HCT116 (cell line): Measurements from ENCODE around the gene ZFP92. TPM values are rescaled to one million over a fixed set of nuclear protein-coding genes. Genes with fewer than 3 reads are reported as not detected.

ENCODE experiments used
- ATAC-seq: fragments of 200-7000 bp; cut with Tn5 transposase; 2 replicates; pipeline ENCODE4 v1.9.1; 2020; ENCODE audit warnings: mild to moderate bottlenecking, moderate library complexity
- BruUV-seq: library from RNA; stranded (reverse); fragments of 400-500 nt; replicated peaks from 2 replicates; lab custom pipeline; 2021; lab: Mats Ljungman, UMichigan
- CTCF ChIA-PET: fragments of 300-600 bp; sonication (Branson Sonifier 250); formaldehyde crosslinking; loops from one replicate; lab custom pipeline; 2021; ENCODE audit warnings: antibody characterized with exemption; lab: Charles Lee
- POLR2A ChIA-PET: fragments of 300-600, 350-600 bp; sonication (Branson Sonifier 250); formaldehyde crosslinking; loops from one replicate; lab custom pipeline; 2021; ENCODE audit warnings: antibody characterized with exemption; lab: Charles Lee
- RAD21 ChIA-PET, 2 experiments: fragments of 300-600 bp; sonication (Branson Sonifier 250); formaldehyde crosslinking; loops; one replicate each; lab custom pipeline; 2023; ENCODE audit warnings: low total read pairs in 2 of 2; ENCODE audit not compliant: uncharacterized antibody in 2 of 2, unreplicated experiment in 2 of 2, low non-redundant PET in 1 of 2; lab: Charles Lee
- DNase-seq: peaks from one replicate; pipeline ENCODE4 v3.0.0-alpha.2; 2010; ENCODE audit warnings: low read depth, low spot score
- H2AFZ ChIP-seq: fragments of 200-600 bp; shearing (Covaris generic), sonication (generic); 2 replicates; pipeline ENCODE4 v1.6.1; 2017; ENCODE audit warnings: low read depth, mixed run types, mixed read lengths, antibody characterized with exemption, low read length; ENCODE audit not compliant: poor library complexity, severe bottlenecking
- H3K27ac ChIP-seq: 2 replicates; pipeline ENCODE4 v1.5.1; 2012; ENCODE audit warnings: low read depth, low read length
- H3K27me3 ChIP-seq: fragments of 200-600 bp; sonication (generic); 2 replicates; pipeline ENCODE4 v1.6.1; 2016; ENCODE audit warnings: mixed run types, low read length, mixed read lengths; ENCODE audit not compliant: insufficient read depth
- H3K36me3 ChIP-seq, 2 experiments: fragments of 200-500 bp in 1 of 2; fragments of 200-600 bp in 1 of 2; sonication (Bioruptor generic) in 1 of 2; sonication (generic) in 1 of 2; 2 replicates each; pipeline versions ENCODE4 v1.5.1 to v1.6.1; 2014 to 2016; ENCODE audit warnings: low read length in 2 of 2, inconsistent platforms in 1 of 2, mixed read lengths in 1 of 2, mixed run types in 1 of 2; ENCODE audit not compliant: insufficient read depth in 2 of 2, control insufficient read depth in 1 of 2
- H3K4me1 ChIP-seq, 2 experiments: fragments of 200-600 bp in 1 of 2; sonication (generic) in 1 of 2; 2 replicates each; pipeline versions ENCODE4 v1.5.1 to v1.6.1; 2012 to 2017; ENCODE audit warnings: low read length in 2 of 2, inconsistent platforms in 1 of 2, mild to moderate bottlenecking in 1 of 2, mixed read lengths in 1 of 2, mixed run types in 1 of 2, moderate library complexity in 1 of 2; ENCODE audit not compliant: insufficient read depth in 2 of 2, control insufficient read depth in 1 of 2
- H3K4me2 ChIP-seq: fragments of 200-600 bp; sonication (generic); 2 replicates; pipeline ENCODE4 v1.6.1; 2017; ENCODE audit warnings: mixed run types, low read length, mixed read lengths
- H3K4me3 ChIP-seq, 2 experiments: fragments of 200-600 bp in 1 of 2; sonication (generic) in 1 of 2; replicated peaks in 1 of 2; 2 replicates each; pipeline ENCODE4 v1.5.1; 2011 to 2016; ENCODE audit warnings: low read length in 2 of 2, control low read depth in 1 of 2, low read depth in 1 of 2, mild to moderate bottlenecking in 1 of 2, mixed read lengths in 1 of 2, mixed run types in 1 of 2
- H3K79me2 ChIP-seq: fragments of 200-600 bp; sonication (generic); 2 replicates; pipeline ENCODE4 v1.6.1; 2017; ENCODE audit warnings: mild to moderate bottlenecking, mixed run types, low read length, moderate library complexity, mixed read lengths; ENCODE audit not compliant: insufficient read depth
- H3K9ac ChIP-seq: fragments of 200-600 bp; sonication (generic); 2 replicates; pipeline ENCODE4 v1.6.1; 2016; ENCODE audit warnings: low read length, mixed read lengths
- H3K9me2 ChIP-seq: fragments of 200-600 bp; sonication (generic), shearing (Covaris generic); 2 replicates; pipeline ENCODE4 v1.6.1; 2017; ENCODE audit warnings: mixed run types, mild to moderate bottlenecking, moderate library complexity; ENCODE audit not compliant: insufficient read depth
- H3K9me3 ChIP-seq, 2 experiments: fragments of 200-500 bp in 1 of 2; fragments of 200-600 bp in 1 of 2; sonication (Bioruptor generic) in 1 of 2; sonication (generic) in 1 of 2; 2 replicates each; pipeline ENCODE4 v1.6.1; 2014 to 2017; ENCODE audit warnings: low read length in 2 of 2, mixed read lengths in 2 of 2, inconsistent platforms in 1 of 2, low read depth in 1 of 2, mild to moderate bottlenecking in 1 of 2, mixed run types in 1 of 2, moderate library complexity in 1 of 2; ENCODE audit not compliant: control insufficient read depth in 1 of 2, insufficient read depth in 1 of 2
- H4K20me1 ChIP-seq: fragments of 200-600 bp; sonication (generic), shearing (Covaris generic); 2 replicates; pipeline ENCODE4 v1.6.1; 2017; ENCODE audit warnings: mixed run types, mild to moderate bottlenecking, moderate library complexity; ENCODE audit not compliant: insufficient read depth
- CEBPB ChIP-seq: IDR thresholded peaks from 2 replicates; pipeline ENCODE4 v1.6.1; 2012; ENCODE audit warnings: low read depth
- ELF1 ChIP-seq: IDR thresholded peaks from 2 replicates; pipeline ENCODE4 v1.6.1; 2012; ENCODE audit warnings: low read depth, borderline replicate concordance
- EZH2phosphoT487 ChIP-seq: fragments of 200-600 bp; IDR thresholded peaks from 2 replicates; pipeline ENCODE4 v1.6.1; 2018; ENCODE audit warnings: antibody characterized with exemption, borderline replicate concordance
- FOSL1 ChIP-seq: IDR thresholded peaks from 2 replicates; pipeline ENCODE4 v1.6.1; 2012; ENCODE audit warnings: low read depth
- POLR2AphosphoS5 ChIP-seq: IDR thresholded peaks from 2 replicates; pipeline ENCODE4 v1.6.1; 2011; ENCODE audit warnings: mild to moderate bottlenecking, low read depth, low read length, moderate library complexity
- RAD21 ChIP-seq: IDR thresholded peaks from 2 replicates; pipeline ENCODE4 v1.6.1; 2012; ENCODE audit warnings: low read depth, mild to moderate bottlenecking
- SIN3A ChIP-seq: IDR thresholded peaks from 2 replicates; pipeline ENCODE4 v1.6.1; 2012; ENCODE audit warnings: low read depth
- ZFX ChIP-seq: fragments of 450-650 bp; IDR thresholded peaks from 2 replicates; pipeline ENCODE4 v1.6.1; 2017
- intact Hi-C: fragments of 100-400 bp; cut with micrococcal nuclease; formaldehyde crosslinking; loops from 2 replicates; pipeline ENCODE4 v1.10.0; 2022
- total RNA-seq: library from RNA; stranded (reverse); gene quantifications from one replicate; pipeline ENCODE4 v1.2.1, GENCODE V29; 2021; ENCODE audit not compliant: unreplicated experiment
- TF ChIP-seq, protein P1 (sequence below): IDR thresholded peaks from 2 replicates; pipeline ENCODE4 v1.6.1; 2012
- TF ChIP-seq, protein P2 (sequence below): IDR thresholded peaks from 2 replicates; pipeline ENCODE4 v1.6.1; 2012; ENCODE audit warnings: low read depth
- TF ChIP-seq, protein P3 (sequence below): IDR thresholded peaks from 2 replicates; pipeline ENCODE4 v1.6.1; 2012
- TF ChIP-seq, protein P4 (sequence below), 3 experiments: fragments of 200-600 bp in 1 of 3; sonication (generic) in 1 of 3; IDR thresholded peaks in 2 of 3; conservative IDR thresholded peaks in 1 of 3; 2 replicates each; pipeline ENCODE4 v1.5.1; 2012 to 2017; ENCODE audit warnings: low read depth in 2 of 3, low read length in 2 of 3, antibody characterized with exemption in 1 of 3, borderline replicate concordance in 1 of 3, control low read depth in 1 of 3, mild to moderate bottlenecking in 1 of 3, mixed read lengths in 1 of 3, mixed run types in 1 of 3, moderate library complexity in 1 of 3; ENCODE audit not compliant: insufficient read depth in 1 of 3
- TF ChIP-seq, protein P5 (sequence below): IDR thresholded peaks from 2 replicates; pipeline ENCODE4 v1.6.1; 2011; ENCODE audit warnings: mild to moderate bottlenecking, low read length, moderate library complexity; ENCODE audit not compliant: insufficient replicate concordance; ENCODE audit errors: extremely low read depth

The ZFP92 gene
- total RNA-seq, 1 experiment from 2014 or later = not detected

DNA sequence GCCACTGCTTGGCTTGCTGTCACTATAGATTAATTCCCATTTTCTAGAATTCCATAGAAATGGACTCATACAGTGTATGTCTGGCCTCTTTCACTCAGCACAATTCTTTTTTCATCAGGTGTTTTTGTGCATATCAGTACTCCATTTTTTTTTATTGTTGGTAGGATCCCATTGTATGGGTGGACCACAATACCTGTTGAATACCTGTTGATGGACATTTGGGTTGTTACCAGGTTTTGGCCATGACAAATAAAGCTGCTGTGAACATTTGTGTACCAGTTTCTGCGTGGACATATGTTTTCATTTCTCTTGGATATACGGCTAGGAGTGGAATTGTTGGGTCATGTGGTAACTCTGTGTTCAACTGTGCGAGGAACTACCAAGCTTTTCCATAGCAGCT lies 14.9 kb downstream of the ZFP92 start:
- RAD21 ChIA-PET = no interaction called here
- CTCF ChIA-PET = no interaction called here
- BruUV-seq = no TSS peak
- Histone ChIP-seq H3K79me2 (no peaks in the 10 kb centered on the region), H4K20me1 (no peaks in the 10 kb centered on the region), H2AFZ (no peak overlapping the region), H3K27ac (no peak overlapping the region), H3K9ac (no peak overlapping the region), H3K4me3 (no peak overlapping the region), H3K27me3 (no peaks in the 10 kb centered on the region), H3K9me2 (no peaks in the 10 kb centered on the region), H3K4me1 (no peaks in the 10 kb centered on the region), H3K4me2 (no peak overlapping the region), H3K36me3 (no peaks in the 10 kb centered on the region), H3K9me3 (no peaks in the 10 kb centered on the region)
- no peak for TF ChIP-seq ZFX
- TF ChIP-seq, protein P1, sequence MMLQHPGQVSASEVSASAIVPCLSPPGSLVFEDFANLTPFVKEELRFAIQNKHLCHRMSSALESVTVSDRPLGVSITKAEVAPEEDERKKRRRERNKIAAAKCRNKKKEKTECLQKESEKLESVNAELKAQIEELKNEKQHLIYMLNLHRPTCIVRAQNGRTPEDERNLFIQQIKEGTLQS = no peak
- TF ChIP-seq, protein P2, sequence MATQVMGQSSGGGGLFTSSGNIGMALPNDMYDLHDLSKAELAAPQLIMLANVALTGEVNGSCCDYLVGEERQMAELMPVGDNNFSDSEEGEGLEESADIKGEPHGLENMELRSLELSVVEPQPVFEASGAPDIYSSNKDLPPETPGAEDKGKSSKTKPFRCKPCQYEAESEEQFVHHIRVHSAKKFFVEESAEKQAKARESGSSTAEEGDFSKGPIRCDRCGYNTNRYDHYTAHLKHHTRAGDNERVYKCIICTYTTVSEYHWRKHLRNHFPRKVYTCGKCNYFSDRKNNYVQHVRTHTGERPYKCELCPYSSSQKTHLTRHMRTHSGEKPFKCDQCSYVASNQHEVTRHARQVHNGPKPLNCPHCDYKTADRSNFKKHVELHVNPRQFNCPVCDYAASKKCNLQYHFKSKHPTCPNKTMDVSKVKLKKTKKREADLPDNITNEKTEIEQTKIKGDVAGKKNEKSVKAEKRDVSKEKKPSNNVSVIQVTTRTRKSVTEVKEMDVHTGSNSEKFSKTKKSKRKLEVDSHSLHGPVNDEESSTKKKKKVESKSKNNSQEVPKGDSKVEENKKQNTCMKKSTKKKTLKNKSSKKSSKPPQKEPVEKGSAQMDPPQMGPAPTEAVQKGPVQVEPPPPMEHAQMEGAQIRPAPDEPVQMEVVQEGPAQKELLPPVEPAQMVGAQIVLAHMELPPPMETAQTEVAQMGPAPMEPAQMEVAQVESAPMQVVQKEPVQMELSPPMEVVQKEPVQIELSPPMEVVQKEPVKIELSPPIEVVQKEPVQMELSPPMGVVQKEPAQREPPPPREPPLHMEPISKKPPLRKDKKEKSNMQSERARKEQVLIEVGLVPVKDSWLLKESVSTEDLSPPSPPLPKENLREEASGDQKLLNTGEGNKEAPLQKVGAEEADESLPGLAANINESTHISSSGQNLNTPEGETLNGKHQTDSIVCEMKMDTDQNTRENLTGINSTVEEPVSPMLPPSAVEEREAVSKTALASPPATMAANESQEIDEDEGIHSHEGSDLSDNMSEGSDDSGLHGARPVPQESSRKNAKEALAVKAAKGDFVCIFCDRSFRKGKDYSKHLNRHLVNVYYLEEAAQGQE = no peak
- TF ChIP-seq FOSL1 = no peak
- intact Hi-C loops = no loop called here
- ATAC-seq = no peak
- POLR2A ChIA-PET = no interaction called here
- no peak for DNase-seq

DNA sequence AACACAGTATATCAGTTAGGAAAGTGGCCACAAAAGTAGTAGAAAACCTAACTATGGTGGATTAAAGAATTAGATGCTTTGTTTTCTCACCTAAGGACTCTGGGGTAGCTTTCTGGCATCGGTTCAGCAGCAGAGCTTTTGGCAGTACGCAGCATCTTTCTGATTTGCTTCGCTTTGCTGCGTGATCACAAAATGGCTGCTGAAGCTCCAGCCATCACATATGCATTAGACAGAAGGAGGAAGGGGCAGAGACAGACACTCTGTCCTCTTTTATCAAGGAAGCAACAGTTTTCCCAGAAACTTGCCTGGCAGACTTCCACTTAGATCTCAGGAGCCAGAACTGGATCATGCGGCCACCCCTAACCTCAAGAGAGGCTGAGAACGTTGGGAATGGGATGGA lies 19.5 kb downstream of the ZFP92 start:
- H3K36me3 ChIP-seq = no peaks in the 10 kb centered on the region
- no peaks in the 10 kb centered on the region for H3K9me3 ChIP-seq
- no peaks in the 10 kb centered on the region for H4K20me1 ChIP-seq
- H2AFZ ChIP-seq = no peak overlapping the region
- H3K79me2 ChIP-seq = no peaks in the 10 kb centered on the region
- H3K9ac ChIP-seq = no peak overlapping the region
- intact Hi-C loops = no loop called here
- H3K4me2 ChIP-seq = no peak overlapping the region
- RAD21 ChIA-PET = no interaction called here
- no peaks in the 10 kb centered on the region for H3K9me2 ChIP-seq
- no peaks in the 10 kb centered on the region for H3K4me1 ChIP-seq
- POLR2A ChIA-PET = no interaction called here
- CTCF ChIA-PET = no interaction called here
- H3K27me3 ChIP-seq = no peaks in the 10 kb centered on the region
- ATAC-seq (no peak), DNase-seq (no peak)
- H3K4me3 ChIP-seq = no peak overlapping the region
- BruUV-seq = no TSS peak
- H3K27ac ChIP-seq = no peak overlapping the region
- no peak for TF ChIP-seq ZFX
- TF ChIP-seq, protein P3, sequence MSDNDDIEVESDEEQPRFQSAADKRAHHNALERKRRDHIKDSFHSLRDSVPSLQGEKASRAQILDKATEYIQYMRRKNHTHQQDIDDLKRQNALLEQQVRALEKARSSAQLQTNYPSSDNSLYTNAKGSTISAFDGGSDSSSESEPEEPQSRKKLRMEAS = no peak
- no peak for TF ChIP-seq ELF1
- TF ChIP-seq POLR2AphosphoS5 = no peak
- no peak for TF ChIP-seq RAD21
- no peak for TF ChIP-seq CEBPB
- TF ChIP-seq, protein P4, sequence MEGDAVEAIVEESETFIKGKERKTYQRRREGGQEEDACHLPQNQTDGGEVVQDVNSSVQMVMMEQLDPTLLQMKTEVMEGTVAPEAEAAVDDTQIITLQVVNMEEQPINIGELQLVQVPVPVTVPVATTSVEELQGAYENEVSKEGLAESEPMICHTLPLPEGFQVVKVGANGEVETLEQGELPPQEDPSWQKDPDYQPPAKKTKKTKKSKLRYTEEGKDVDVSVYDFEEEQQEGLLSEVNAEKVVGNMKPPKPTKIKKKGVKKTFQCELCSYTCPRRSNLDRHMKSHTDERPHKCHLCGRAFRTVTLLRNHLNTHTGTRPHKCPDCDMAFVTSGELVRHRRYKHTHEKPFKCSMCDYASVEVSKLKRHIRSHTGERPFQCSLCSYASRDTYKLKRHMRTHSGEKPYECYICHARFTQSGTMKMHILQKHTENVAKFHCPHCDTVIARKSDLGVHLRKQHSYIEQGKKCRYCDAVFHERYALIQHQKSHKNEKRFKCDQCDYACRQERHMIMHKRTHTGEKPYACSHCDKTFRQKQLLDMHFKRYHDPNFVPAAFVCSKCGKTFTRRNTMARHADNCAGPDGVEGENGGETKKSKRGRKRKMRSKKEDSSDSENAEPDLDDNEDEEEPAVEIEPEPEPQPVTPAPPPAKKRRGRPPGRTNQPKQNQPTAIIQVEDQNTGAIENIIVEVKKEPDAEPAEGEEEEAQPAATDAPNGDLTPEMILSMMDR (IDR thresholded peaks at IDR 0.05 in 2 of 3, conservative IDR thresholded peaks at IDR 0.05 in 1 of 3; ENCODE audit: borderline replicate concordance in 1 of 3, insufficient read depth in 1 of 3, low read depth in 2 of 3, low read length in 2 of 3) = no peak
- no peak for TF ChIP-seq EZH2phosphoT487
- TF ChIP-seq, protein P5, sequence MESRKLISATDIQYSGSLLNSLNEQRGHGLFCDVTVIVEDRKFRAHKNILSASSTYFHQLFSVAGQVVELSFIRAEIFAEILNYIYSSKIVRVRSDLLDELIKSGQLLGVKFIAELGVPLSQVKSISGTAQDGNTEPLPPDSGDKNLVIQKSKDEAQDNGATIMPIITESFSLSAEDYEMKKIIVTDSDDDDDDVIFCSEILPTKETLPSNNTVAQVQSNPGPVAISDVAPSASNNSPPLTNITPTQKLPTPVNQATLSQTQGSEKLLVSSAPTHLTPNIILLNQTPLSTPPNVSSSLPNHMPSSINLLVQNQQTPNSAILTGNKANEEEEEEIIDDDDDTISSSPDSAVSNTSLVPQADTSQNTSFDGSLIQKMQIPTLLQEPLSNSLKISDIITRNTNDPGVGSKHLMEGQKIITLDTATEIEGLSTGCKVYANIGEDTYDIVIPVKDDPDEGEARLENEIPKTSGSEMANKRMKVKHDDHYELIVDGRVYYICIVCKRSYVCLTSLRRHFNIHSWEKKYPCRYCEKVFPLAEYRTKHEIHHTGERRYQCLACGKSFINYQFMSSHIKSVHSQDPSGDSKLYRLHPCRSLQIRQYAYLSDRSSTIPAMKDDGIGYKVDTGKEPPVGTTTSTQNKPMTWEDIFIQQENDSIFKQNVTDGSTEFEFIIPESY = no peak
- no peak for TF ChIP-seq SIN3A
